GM19467 (cell line): Measurements from ENCODE around the gene PCSK2.
"Not testable (repeated sequence)": the region's sequence is repeated elsewhere in the genome, so short reads cannot be mapped to it uniquely, and the experiment has no call there.

Experiments
- ATAC-seq: cut with Tn5 transposase; IDR thresholded peaks from one replicate; pipeline ENCODE4 v1.9.1; 2021; ENCODE audit warnings: mild to moderate bottlenecking, moderate library complexity; ENCODE audit not compliant: unreplicated experiment

Gene PCSK2, protein sequence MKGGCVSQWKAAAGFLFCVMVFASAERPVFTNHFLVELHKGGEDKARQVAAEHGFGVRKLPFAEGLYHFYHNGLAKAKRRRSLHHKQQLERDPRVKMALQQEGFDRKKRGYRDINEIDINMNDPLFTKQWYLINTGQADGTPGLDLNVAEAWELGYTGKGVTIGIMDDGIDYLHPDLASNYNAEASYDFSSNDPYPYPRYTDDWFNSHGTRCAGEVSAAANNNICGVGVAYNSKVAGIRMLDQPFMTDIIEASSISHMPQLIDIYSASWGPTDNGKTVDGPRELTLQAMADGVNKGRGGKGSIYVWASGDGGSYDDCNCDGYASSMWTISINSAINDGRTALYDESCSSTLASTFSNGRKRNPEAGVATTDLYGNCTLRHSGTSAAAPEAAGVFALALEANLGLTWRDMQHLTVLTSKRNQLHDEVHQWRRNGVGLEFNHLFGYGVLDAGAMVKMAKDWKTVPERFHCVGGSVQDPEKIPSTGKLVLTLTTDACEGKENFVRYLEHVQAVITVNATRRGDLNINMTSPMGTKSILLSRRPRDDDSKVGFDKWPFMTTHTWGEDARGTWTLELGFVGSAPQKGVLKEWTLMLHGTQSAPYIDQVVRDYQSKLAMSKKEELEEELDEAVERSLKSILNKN

GRCh38 chr20:17226410-17227218 lies at the start of gene PCSK2:
PCSK2 (plus strand) TSS chr20:17227040; CDS start chr20:17227306, 266 bp downstream.
- no peak for ATAC-seq

- no peak for ATAC-seq
Observed at GRCh38 chr20:17177341-17177740, 49.5 kb upstream of the PCSK2 start.

GRCh38 chr20:17179840-17180239 lies 47.0 kb upstream of the PCSK2 start:
- no peak for ATAC-seq

DNA sequence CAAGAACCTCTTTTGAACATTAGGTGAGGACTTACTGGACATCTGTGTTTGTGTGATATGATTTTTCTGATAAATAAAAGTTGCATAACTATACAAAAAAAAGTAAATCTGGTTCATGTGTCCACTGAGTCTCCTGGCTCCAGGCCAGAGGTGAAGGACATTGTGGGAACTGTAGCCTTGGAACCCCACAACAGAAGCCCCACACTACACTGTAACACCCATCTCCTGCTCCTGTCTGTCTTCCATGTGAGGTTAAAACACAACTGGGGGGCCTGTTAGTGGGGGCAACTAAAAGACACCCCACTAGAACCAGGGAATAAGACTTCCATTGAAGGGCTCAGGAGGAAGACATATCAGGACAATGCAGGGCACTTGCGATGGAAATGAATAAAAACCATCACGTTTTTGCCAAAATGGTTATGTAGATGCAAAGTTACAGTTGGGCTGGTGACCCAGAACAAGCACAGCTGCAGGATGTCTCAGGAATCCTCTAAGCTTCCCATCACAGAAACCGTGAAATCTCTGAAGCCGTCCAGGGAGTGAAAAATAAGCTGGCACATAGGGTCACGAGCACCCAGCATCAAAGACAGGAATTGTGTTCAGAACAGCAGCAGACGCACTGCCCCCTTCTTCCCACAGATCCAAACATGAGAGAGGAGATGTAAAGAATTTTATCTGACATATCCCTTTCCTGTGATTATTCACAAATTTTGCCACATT lies 36.7 kb upstream of the PCSK2 start:
- no peak for ATAC-seq

GRCh38 chr20:17197041-17197440 lies 29.8 kb upstream of the PCSK2 start:
- ATAC-seq, result no peak

DNA sequence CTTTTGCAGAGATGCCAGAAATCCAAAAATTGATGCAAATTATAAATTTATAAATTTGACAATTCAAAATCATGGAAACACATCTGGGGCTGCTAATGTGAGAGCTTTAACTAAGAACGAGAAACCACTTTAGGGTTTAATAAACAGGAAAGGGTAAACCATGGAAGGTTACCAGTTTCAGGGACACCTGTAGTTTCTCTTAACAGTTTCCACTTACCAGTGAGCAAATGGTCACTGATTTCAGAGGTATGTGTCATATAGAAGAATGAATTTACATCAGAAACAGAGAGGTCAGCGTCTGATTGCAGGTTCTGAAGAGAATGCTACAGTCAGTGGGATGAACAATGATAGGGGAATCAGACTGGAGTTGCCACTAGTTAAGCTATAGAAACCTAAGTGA lies 24.8 kb upstream of the PCSK2 start:
- no peak for ATAC-seq

GRCh38 chr20:17202673-17203072 lies 24.2 kb upstream of the PCSK2 start:
- ATAC-seq, result no peak

- no peak for ATAC-seq
Observed at GRCh38 chr20:17205084-17205813, 21.6 kb upstream of the PCSK2 start.

GRCh38 chr20:17210387-17210786 lies 16.5 kb upstream of the PCSK2 start:
- ATAC-seq, result no peak

DNA sequence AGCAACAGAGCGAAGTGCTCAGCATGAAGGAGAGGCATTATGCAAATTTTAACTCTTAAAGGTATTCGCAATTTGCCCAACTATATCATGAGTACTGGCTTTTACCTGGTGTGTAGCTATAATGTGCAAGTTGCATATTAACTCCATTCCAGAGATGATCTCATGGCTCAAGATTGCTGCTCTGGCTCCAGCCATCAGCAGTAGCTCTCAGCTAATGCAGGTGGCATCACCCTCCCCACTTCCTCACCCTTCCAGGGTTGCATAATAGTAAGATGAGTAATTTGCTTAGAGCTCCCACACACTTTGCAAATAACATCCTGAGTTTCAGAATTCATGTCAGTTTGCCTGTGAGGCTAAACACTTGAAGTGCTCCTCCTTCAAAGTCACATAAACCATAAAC lies 15.9 kb upstream of the PCSK2 start:
- ATAC-seq, result no peak

DNA sequence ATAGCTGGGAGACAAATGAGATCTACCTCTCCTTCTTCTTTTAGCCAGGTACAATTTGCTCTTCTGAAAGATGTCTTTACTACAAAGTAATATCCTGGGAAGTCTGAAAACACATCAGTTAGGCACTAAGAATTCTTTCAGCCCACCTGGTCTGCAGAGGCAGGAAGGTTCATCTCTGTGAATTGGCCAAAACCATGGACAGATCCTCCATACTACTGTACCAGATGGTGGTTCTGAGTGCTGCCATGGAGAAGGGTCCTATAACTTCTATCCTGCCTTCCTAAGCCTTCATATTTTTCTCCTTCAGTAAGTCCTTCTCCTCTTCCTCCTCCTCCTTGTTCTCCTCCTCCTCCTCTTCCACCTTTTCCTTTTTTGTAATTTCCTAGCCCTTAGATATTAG lies 11.7 kb upstream of the PCSK2 start:
- no peak for ATAC-seq

DNA sequence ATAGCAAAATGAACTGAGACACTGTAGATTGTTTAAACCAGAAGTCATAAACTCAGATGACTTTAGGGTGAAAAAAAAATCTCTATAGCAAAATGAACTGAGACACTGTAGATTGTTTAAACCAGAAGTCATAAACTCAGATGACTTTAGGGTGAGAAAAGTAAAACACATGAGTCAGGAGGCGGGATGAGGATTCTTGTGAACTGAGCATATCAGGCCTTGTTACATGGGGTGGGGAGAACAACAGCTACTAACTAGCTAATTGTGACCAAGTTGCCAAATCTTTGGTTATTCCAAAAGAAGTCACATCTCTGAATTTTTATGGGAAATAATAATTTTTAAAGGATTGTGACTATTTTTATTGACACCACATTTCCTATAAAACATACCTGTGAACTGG lies 7.0 kb upstream of the PCSK2 start:
- not testable (repeated sequence) for ATAC-seq

DNA sequence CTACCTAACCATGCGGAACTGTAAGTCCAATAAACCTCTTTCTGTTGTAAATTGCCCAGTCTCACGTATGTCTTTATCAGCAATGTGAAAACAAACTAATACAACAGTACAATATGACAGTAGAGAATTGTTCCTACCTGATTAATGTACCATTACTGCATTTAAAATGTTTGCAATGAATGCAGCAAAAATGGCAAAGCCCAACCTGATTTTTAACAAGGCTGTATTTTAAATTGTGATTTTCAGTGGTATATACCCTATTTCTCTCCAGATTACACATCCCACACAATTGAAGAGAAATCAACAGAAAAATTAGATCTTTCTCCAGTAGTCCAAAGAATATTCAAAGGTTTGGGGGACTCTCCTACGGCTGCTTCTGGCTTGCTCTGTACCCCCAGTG lies 3.3 kb upstream of the PCSK2 start:
- no peak for ATAC-seq

GRCh38 chr20:17225851-17226409 lies 910 bp upstream of the PCSK2 start:
- ATAC-seq, result no peak

GRCh38 chr20:17227219-17227575 lies 357 bp downstream of the PCSK2 start:
- ATAC-seq, result no peak

- no peak for ATAC-seq
Observed at GRCh38 chr20:17227669-17228623, 1.1 kb downstream of the PCSK2 start.

DNA sequence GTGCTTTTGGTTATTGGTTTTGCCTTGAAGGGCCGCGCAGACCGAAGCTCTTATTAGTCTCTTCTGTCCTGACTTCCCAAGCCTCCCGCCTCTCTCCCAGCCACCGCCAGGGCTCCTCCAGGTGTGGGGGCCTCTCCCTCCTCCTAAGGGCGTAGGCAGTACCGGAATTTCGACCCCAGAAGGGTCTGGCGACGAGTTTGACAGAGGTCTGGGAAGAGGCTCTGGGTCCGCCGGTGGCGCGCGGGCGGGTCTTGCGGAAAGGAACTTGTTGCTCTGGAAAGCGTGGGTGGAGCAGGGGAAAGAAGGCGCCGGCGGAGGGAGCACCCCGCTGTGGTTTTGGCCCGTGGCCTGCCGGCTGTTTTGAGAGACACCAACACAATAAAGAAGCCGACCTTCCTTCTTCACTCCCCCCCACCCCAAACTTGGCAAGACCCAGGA lies 1.8 kb downstream of the PCSK2 start:
- no peak for ATAC-seq

- no peak for ATAC-seq
Observed at GRCh38 chr20:17229256-17229655, 2.4 kb downstream of the PCSK2 start.

DNA sequence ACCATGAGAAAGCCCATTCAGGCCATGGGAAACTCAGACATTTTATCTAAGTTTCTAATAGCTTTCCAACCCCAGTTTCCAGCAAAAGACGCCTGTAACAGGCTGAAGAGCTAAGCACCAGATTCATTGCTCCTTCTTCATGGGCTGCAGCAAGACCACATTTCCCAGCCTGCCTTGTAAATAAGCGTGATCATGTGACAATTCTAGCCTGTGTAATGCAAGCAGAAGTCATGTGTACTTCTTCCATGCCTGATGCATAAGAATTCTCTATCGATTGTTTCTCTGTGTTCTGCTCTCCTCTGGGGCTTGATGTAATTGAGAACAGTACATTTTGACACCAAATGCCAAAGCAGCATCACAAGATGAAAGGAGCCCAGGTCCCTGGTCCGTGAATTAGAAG lies 6.8 kb downstream of the PCSK2 start:
- no peak for ATAC-seq
